Neuron (in vitro differentiated cells): Measurements from ENCODE around the gene COG5.
"Not testable (repeated sequence)": the region's sequence is repeated elsewhere in the genome, so short reads cannot be mapped to it uniquely, and the experiment has no call there.

Experiments used
- H2AFZ ChIP-seq: one replicate; pipeline ENCODE4 v1.6.1; 2013; ENCODE audit warnings: low read depth, mild to moderate bottlenecking, inconsistent platforms, low read length, moderate library complexity
- H3K27me3 ChIP-seq: one replicate; pipeline ENCODE4 v1.6.1; 2013; ENCODE audit warnings: low read length; ENCODE audit not compliant: insufficient read depth
- H3K36me3 ChIP-seq: one replicate; pipeline ENCODE4 v1.6.1; 2013; ENCODE audit warnings: low read length; ENCODE audit not compliant: insufficient read depth
- H3K4me1 ChIP-seq: one replicate; pipeline ENCODE4 v1.6.1; 2013; ENCODE audit warnings: low read length; ENCODE audit not compliant: insufficient read depth
- H3K4me3 ChIP-seq: 2 replicates; pipeline ENCODE4 v1.5.1; 2013; ENCODE audit warnings: mild to moderate bottlenecking, low read length, moderate library complexity
- H3K9me3 ChIP-seq: one replicate; pipeline ENCODE4 v1.6.1; 2013; ENCODE audit warnings: low read length

The COG5 gene

GRCh38 chr7:107564553-107565298 is 1.0 kb upstream of the COG5 start:
- Histone ChIP-seq H2AFZ (peak overlapping the region; percentile 80), H3K9me3 (no peaks in the 10 kb centered on the region), H3K4me1 (peaks cover 20% of the 10 kb centered on the region), H3K36me3 (peaks cover 9% of the 10 kb centered on the region), H3K27me3 (no peaks in the 10 kb centered on the region), H3K4me3 (peak overlapping the region; percentile 70)

GRCh38 chr7:107563081-107563774 is 492 bp downstream of the COG5 start:
- peak overlapping the region; percentile 80 for H2AFZ ChIP-seq
- H3K9me3 ChIP-seq: no peaks in the 10 kb centered on the region
- peaks cover 20% of the 10 kb centered on the region for H3K4me1 ChIP-seq
- H3K27me3 ChIP-seq: no peaks in the 10 kb centered on the region
- peak overlapping the region; percentile 70 for H3K4me3 ChIP-seq
- H3K36me3 ChIP-seq: peaks cover 9% of the 10 kb centered on the region

GRCh38 chr7:107560898-107561516 is 2.7 kb downstream of the COG5 start:
- Histone ChIP-seq H3K4me1 (peaks cover 20% of the 10 kb centered on the region), H3K9me3 (no peaks in the 10 kb centered on the region), H3K27me3 (no peaks in the 10 kb centered on the region), H2AFZ (no peak overlapping the region), H3K36me3 (peaks cover 17% of the 10 kb centered on the region), H3K4me3 (no peak overlapping the region)

- Histone ChIP-seq H3K4me3 (no peak overlapping the region), H3K27me3 (no peaks in the 10 kb centered on the region), H2AFZ (no peak overlapping the region)
Measured at GRCh38 chr7:107559864-107560263, 3.9 kb downstream of the COG5 start.

GRCh38 chr7:107555893-107556292 is 7.8 kb downstream of the COG5 start:
- Histone ChIP-seq H3K4me1 (no peaks in the 10 kb centered on the region), H3K4me3 (no peak overlapping the region), H3K27me3 (no peaks in the 10 kb centered on the region), H3K9me3 (no peaks in the 10 kb centered on the region), H3K36me3 (peaks cover 47% of the 10 kb centered on the region), H2AFZ (no peak overlapping the region)

More at GRCh38 chr7:107559864-107560263, 3.9 kb downstream of the COG5 start:
- Histone ChIP-seq H3K9me3 (no peaks in the 10 kb centered on the region), H3K4me1 (peaks cover 15% of the 10 kb centered on the region), H3K36me3 (peaks cover 22% of the 10 kb centered on the region)

GRCh38 chr7:107551936-107552335 is 11.8 kb downstream of the COG5 start:
- peaks cover 49% of the 10 kb centered on the region for H3K36me3 ChIP-seq
- H3K4me3 ChIP-seq: no peak overlapping the region
- peaks cover 4% of the 10 kb centered on the region for H3K9me3 ChIP-seq
- no peaks in the 10 kb centered on the region for H3K4me1 ChIP-seq
- no peaks in the 10 kb centered on the region for H3K27me3 ChIP-seq
- no peak overlapping the region for H2AFZ ChIP-seq

GRCh38 chr7:107544848-107545591 is 18.7 kb downstream of the COG5 start:
- no peak overlapping the region for H2AFZ ChIP-seq

GRCh38 chr7:107543338-107543993 is 20.3 kb downstream of the COG5 start:
- H3K36me3 ChIP-seq: peaks cover 26% of the 10 kb centered on the region
- H3K27me3 ChIP-seq: no peaks in the 10 kb centered on the region
- H2AFZ ChIP-seq: no peak overlapping the region
- peaks cover 21% of the 10 kb centered on the region for H3K9me3 ChIP-seq
- no peak overlapping the region for H3K4me3 ChIP-seq
- no peaks in the 10 kb centered on the region for H3K4me1 ChIP-seq

More at GRCh38 chr7:107544848-107545591, 18.7 kb downstream of the COG5 start:
- peaks cover 26% of the 10 kb centered on the region for H3K36me3 ChIP-seq
- no peaks in the 10 kb centered on the region for H3K27me3 ChIP-seq
- H3K4me1 ChIP-seq: no peaks in the 10 kb centered on the region
- H3K4me3 ChIP-seq: no peak overlapping the region
- H3K9me3 ChIP-seq: peaks cover 21% of the 10 kb centered on the region

- H3K4me3 ChIP-seq: no peak overlapping the region
- H2AFZ ChIP-seq: no peak overlapping the region
- no peaks in the 10 kb centered on the region for H3K27me3 ChIP-seq
- no peaks in the 10 kb centered on the region for H3K9me3 ChIP-seq
- H3K36me3 ChIP-seq: peaks cover 4% of the 10 kb centered on the region
- H3K4me1 ChIP-seq: no peaks in the 10 kb centered on the region
Measured at GRCh38 chr7:107538001-107538400, 25.7 kb downstream of the COG5 start.

GRCh38 chr7:107537228-107537627 is 26.5 kb downstream of the COG5 start:
- H2AFZ ChIP-seq: not testable (repeated sequence)

GRCh38 chr7:107534139-107534538 is 29.6 kb downstream of the COG5 start:
- H3K4me3 ChIP-seq: no peak overlapping the region
- H3K36me3 ChIP-seq: peaks cover 4% of the 10 kb centered on the region
- H3K27me3 ChIP-seq: no peaks in the 10 kb centered on the region
- H3K4me1 ChIP-seq: no peaks in the 10 kb centered on the region
- H3K9me3 ChIP-seq: peaks cover 2% of the 10 kb centered on the region
- no peak overlapping the region for H2AFZ ChIP-seq

More at GRCh38 chr7:107537228-107537627, 26.5 kb downstream of the COG5 start:
- H3K4me3 ChIP-seq, H3K27me3 ChIP-seq, H3K4me1 ChIP-seq, H3K36me3 ChIP-seq, H3K9me3 ChIP-seq: not testable (repeated sequence)

- Histone ChIP-seq H3K36me3 (peaks cover 10% of the 10 kb centered on the region), H3K4me1 (no peaks in the 10 kb centered on the region), H2AFZ (no peak overlapping the region), H3K9me3 (peaks cover 2% of the 10 kb centered on the region), H3K27me3 (no peaks in the 10 kb centered on the region), H3K4me3 (no peak overlapping the region)
Measured at GRCh38 chr7:107530751-107531150, 33.0 kb downstream of the COG5 start.
